NT2/D1 (cell line): ENCODE results near the gene FRMPD1.

Source experiments
- DNase-seq: peaks from one replicate; pipeline ENCODE4 v3.0.0-alpha.2; 2011; ENCODE audit warnings: low read depth, low spot score
- H3K27me3 ChIP-seq: 2 replicates; pipeline ENCODE4 v1.6.0; 2011; ENCODE audit warnings: mild to moderate bottlenecking; ENCODE audit not compliant: insufficient read length, insufficient read depth
- H3K36me3 ChIP-seq: 2 replicates; pipeline ENCODE4 v1.6.1; 2011; ENCODE audit warnings: mild to moderate bottlenecking, low read length, mixed read lengths; ENCODE audit not compliant: insufficient read depth, insufficient read length
- H3K4me1 ChIP-seq: 2 replicates; pipeline ENCODE4 v1.5.1; 2011; ENCODE audit not compliant: insufficient read depth, insufficient read length
- H3K4me3 ChIP-seq: 2 replicates; pipeline ENCODE4 v1.5.1; 2011; ENCODE audit warnings: low read depth; ENCODE audit not compliant: insufficient read length
- H3K9ac ChIP-seq: 2 replicates; pipeline ENCODE4 v1.6.0; 2011; ENCODE audit warnings: low read depth; ENCODE audit not compliant: insufficient read length
- H3K9me3 ChIP-seq: 2 replicates; pipeline ENCODE4 v1.5.1; 2011; ENCODE audit warnings: mild to moderate bottlenecking, low read length; ENCODE audit not compliant: insufficient read depth
- SUZ12 ChIP-seq: IDR thresholded peaks from 2 replicates; pipeline ENCODE4 v1.6.1; 2011; ENCODE audit not compliant: insufficient read length, insufficient read depth; ENCODE audit errors: extremely low read depth
- YY1 ChIP-seq: IDR thresholded peaks from 2 replicates; pipeline ENCODE4 v1.6.1; 2011; ENCODE audit not compliant: insufficient read length, insufficient read depth
- ZNF274 ChIP-seq: IDR thresholded peaks from 2 replicates; pipeline ENCODE4 v1.6.1; 2011; ENCODE audit warnings: mild to moderate bottlenecking, low read depth, low read length

The FRMPD1 gene

DNA sequence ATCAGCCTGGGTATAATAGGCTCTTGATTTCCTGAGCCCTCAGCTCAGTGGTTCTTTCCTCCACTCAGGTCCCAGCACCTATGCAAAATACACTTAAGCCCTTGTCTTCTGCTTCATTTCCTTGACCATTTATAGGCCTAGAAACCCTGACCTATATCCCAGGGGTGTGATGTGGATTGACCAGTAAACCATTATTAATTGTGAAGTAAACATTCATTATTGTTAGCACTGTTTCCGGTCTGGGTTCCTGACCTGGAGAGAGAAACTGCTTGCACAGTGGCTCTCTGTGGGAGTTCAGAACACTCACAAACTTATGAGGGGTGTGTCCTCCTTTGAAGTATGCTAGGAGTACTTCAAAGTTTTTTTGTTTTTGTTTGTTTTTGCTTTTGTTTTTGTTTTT is 38.8 kb upstream of the FRMPD1 start:
- H3K9me3 ChIP-seq: no peaks in the 10 kb centered on the region
- no peak for DNase-seq
- TF ChIP-seq YY1 (no peak), ZNF274 (no peak), SUZ12 (no peak)
- no peaks in the 10 kb centered on the region for H3K36me3 ChIP-seq
- no peaks in the 10 kb centered on the region for H3K4me1 ChIP-seq
- no peak overlapping the region for H3K4me3 ChIP-seq
- H3K9ac ChIP-seq: no peak overlapping the region
- no peaks in the 10 kb centered on the region for H3K27me3 ChIP-seq

DNA sequence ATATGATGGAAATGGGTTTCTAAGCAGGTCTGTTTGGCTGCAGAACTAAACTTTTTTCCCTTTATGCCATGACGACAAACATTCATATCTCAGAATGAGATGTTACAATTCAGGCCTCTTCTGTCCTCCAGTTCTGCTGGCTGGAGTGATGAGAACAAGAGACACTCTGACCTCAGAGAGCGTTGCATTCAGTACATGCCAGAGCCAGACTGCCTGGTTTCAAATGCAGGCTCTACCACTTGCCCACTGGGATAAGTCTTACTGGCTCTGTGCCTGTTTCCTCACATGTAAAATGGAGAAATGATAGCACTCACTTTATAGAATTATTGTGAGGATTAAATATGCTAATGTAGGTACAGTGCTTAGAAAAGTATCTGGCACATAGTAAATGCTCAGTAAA is 33.6 kb upstream of the FRMPD1 start:
- Histone ChIP-seq H3K9me3 (no peaks in the 10 kb centered on the region), H3K4me1 (no peaks in the 10 kb centered on the region), H3K9ac (no peak overlapping the region), H3K36me3 (no peaks in the 10 kb centered on the region), H3K27me3 (no peaks in the 10 kb centered on the region), H3K4me3 (no peak overlapping the region)
- DNase-seq: no peak
- TF ChIP-seq SUZ12 (no peak), ZNF274 (no peak), YY1 (no peak)

DNA sequence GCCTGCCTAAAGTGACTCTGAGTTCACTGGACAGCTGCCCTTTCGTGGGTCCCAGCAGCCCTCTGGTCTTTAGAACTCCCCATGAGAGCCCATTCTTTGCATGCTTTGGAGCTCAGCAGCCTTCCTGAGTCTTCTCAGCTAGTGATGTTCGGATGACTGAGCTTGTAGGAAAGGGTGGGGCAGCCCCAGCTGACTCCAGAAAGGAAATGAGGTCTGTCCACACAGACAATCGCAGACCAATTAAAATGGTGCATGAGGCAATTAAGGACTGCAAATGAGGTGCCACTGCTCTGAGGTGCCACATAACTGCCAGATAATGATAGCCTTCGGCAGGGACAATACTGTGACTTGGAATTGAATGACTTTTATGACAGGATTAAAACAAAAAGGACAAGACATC is 32.9 kb upstream of the FRMPD1 start:
- no peaks in the 10 kb centered on the region for H3K27me3 ChIP-seq
- H3K4me3 ChIP-seq: no peak overlapping the region
- TF ChIP-seq ZNF274 (no peak), SUZ12 (no peak), YY1 (no peak)
- no peak overlapping the region for H3K9ac ChIP-seq
- H3K36me3 ChIP-seq: no peaks in the 10 kb centered on the region
- H3K4me1 ChIP-seq: no peaks in the 10 kb centered on the region
- DNase-seq: peak; percentile 6
- no peaks in the 10 kb centered on the region for H3K9me3 ChIP-seq

DNA sequence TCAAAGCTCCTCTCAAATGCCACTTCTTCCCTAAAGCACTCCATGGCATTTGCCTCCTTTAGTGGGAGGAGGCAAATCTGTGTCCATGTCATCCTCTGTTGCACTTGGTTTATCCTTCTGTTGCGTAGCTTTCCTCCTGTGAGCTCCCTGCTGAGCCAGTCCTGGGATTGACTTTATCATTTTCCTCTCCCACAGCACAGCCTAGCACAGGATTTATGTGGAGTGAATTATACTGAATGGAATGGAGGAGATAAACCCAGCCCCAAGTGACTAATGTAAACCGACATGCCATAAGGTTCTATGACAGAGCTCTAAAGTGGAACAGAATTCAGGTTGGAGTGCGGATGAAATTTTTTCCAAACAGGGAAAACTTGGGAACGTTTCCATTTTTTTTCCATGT is 31.9 kb upstream of the FRMPD1 start:
- Histone ChIP-seq H3K9me3 (no peaks in the 10 kb centered on the region), H3K4me3 (no peak overlapping the region), H3K27me3 (no peaks in the 10 kb centered on the region), H3K4me1 (no peaks in the 10 kb centered on the region), H3K9ac (no peak overlapping the region), H3K36me3 (no peaks in the 10 kb centered on the region)
- TF ChIP-seq SUZ12 (no peak), YY1 (no peak), ZNF274 (no peak)
- no peak for DNase-seq

DNA sequence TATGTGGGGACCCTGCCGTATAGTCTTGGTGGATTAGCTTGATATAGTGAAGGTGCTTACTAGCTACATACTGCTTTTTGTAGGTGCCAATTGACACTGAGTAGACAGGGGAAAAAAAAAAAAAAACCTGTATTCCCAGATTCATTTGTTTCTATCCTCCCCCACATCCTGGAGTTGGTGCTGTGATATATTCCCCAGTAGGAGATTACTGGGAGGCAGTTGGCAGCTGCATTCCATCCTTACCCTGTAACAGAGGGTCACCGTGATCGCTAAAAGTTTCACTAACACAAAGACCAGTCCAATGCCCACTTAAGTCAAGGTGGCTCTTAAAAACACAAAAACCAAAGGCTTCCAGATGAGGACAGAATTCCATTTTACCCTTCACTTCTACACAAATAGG is 30.9 kb upstream of the FRMPD1 start:
- no peak for DNase-seq
- no peaks in the 10 kb centered on the region for H3K36me3 ChIP-seq
- H3K9me3 ChIP-seq: no peaks in the 10 kb centered on the region
- no peak overlapping the region for H3K9ac ChIP-seq
- H3K27me3 ChIP-seq: no peaks in the 10 kb centered on the region
- H3K4me3 ChIP-seq: no peak overlapping the region
- H3K4me1 ChIP-seq: no peaks in the 10 kb centered on the region
- TF ChIP-seq ZNF274 (no peak), YY1 (no peak), SUZ12 (no peak)

GRCh38 chr9:37620396-37620795 is 30.4 kb upstream of the FRMPD1 start:
- no peak for DNase-seq
- no peak for TF ChIP-seq SUZ12
- TF ChIP-seq YY1: no peak
- no peak for TF ChIP-seq ZNF274
- no peaks in the 10 kb centered on the region for H3K4me1 ChIP-seq

DNA sequence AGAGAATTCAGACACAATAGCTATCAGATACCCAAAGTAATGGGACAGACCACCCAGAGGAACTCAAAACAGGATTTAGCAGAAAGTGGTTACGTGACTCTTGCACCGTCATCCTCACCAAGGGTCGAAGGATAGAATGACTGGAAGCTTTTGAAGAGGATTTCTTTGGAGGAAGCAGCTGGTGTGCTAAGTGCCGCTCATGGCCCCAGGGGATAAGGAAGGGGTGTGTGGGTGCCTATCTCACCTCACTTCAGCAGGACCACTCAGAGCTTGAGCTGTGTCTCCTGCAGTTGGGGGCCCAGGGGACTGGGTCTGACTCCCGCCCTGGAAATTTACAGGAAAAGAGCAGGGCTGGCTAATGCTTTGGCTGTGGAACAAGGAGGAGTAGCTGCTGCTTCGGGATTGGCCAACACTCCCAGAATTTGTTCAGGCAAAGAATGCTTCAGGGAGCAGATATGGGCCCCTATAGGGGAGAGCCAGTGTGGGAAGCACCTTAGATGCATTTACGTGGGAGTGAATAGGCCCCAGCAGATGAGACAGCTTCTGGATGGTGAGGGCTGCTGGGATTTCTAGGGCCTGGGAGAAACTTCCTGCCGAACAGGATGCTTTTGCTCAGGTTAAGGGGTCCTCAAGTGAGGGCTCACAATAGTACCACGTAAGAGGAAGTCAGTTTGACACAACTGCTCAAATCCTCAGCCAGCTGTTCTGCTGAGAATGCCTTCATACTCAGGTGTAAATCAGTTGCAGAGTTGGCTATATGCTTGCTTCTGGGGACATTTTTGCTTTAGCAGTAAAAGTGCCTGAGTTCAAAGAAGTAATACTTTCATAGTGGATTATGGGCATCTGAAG is 29.3 kb upstream of the FRMPD1 start:
- H3K9ac ChIP-seq: no peak overlapping the region
- no peaks in the 10 kb centered on the region for H3K9me3 ChIP-seq
- no peak overlapping the region for H3K4me3 ChIP-seq
- no peak for DNase-seq
- no peak for TF ChIP-seq ZNF274
- TF ChIP-seq SUZ12: no peak
- TF ChIP-seq YY1: no peak
- no peaks in the 10 kb centered on the region for H3K27me3 ChIP-seq
- H3K4me1 ChIP-seq: no peaks in the 10 kb centered on the region
- H3K36me3 ChIP-seq: no peaks in the 10 kb centered on the region

More at GRCh38 chr9:37620396-37620795, 30.4 kb upstream of the FRMPD1 start:
- Histone ChIP-seq H3K4me3 (no peak overlapping the region), H3K9me3 (no peaks in the 10 kb centered on the region), H3K9ac (no peak overlapping the region), H3K36me3 (no peaks in the 10 kb centered on the region), H3K27me3 (no peaks in the 10 kb centered on the region)

DNA sequence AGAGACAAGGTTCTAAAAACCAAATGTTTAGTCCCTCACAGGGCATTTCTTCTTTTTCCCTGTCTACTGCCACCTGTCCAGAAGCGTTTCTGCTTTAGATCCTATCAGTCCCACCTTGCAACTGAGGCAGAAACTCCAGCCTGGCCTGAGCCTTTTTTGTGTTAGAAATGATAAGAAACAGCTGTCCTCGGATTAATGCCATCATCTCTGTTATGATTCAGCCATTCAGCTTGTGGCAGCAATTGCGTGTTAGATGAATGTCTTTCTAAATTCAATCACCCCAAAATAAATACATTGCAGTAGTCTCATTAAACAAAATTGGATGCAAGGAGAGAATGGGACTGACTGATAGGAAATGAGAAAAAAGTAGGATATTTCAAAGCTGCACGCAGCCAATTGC is 28.3 kb upstream of the FRMPD1 start:
- no peak for DNase-seq
- Histone ChIP-seq H3K4me3 (no peak overlapping the region), H3K27me3 (no peaks in the 10 kb centered on the region), H3K9me3 (no peaks in the 10 kb centered on the region), H3K4me1 (no peaks in the 10 kb centered on the region), H3K9ac (no peak overlapping the region), H3K36me3 (no peaks in the 10 kb centered on the region)
- no peak for TF ChIP-seq YY1
- TF ChIP-seq ZNF274: no peak
- no peak for TF ChIP-seq SUZ12
